Nephron (organoid): ENCODE measurements around the gene SNORC.

Source experiments
- H3K27ac Mint-ChIP-seq, 3 experiments: 2 replicates each; pipeline ENCODE4 v1.8.0; 2020; ENCODE audit warnings: mixed read lengths in 3 of 3, mild to moderate bottlenecking in 2 of 3, moderate library complexity in 1 of 3
- H3K27me3 Mint-ChIP-seq: 2 replicates; pipeline ENCODE4 v1.8.0; 2021; ENCODE audit warnings: low read depth, mild to moderate bottlenecking, moderate library complexity, mixed read lengths
- H3K36me3 Mint-ChIP-seq: 2 replicates; pipeline ENCODE4 v1.8.0; 2020; ENCODE audit warnings: low read depth, mixed read lengths
- H3K4me1 Mint-ChIP-seq: 2 replicates; pipeline ENCODE4 v1.8.0; 2020; ENCODE audit warnings: mixed read lengths
- H3K4me3 Mint-ChIP-seq, 3 experiments: 2 replicates each; pipeline ENCODE4 v1.8.0; 2020; ENCODE audit warnings: mild to moderate bottlenecking in 3 of 3, mixed read lengths in 3 of 3, moderate library complexity in 2 of 3
- H3K9me3 Mint-ChIP-seq: 2 replicates; pipeline ENCODE4 v1.8.0; 2020; ENCODE audit warnings: mixed read lengths
- TF ChIP-seq, protein P1 (sequence below), 3 experiments: fragments of 200-600 bp; sonication (generic); IDR thresholded peaks; one replicate each; pipeline ENCODE4 v1.5.0; 2021; ENCODE audit warnings: antibody characterized with exemption in 3 of 3; ENCODE audit not compliant: unreplicated experiment in 3 of 3

SNORC gene

DNA sequence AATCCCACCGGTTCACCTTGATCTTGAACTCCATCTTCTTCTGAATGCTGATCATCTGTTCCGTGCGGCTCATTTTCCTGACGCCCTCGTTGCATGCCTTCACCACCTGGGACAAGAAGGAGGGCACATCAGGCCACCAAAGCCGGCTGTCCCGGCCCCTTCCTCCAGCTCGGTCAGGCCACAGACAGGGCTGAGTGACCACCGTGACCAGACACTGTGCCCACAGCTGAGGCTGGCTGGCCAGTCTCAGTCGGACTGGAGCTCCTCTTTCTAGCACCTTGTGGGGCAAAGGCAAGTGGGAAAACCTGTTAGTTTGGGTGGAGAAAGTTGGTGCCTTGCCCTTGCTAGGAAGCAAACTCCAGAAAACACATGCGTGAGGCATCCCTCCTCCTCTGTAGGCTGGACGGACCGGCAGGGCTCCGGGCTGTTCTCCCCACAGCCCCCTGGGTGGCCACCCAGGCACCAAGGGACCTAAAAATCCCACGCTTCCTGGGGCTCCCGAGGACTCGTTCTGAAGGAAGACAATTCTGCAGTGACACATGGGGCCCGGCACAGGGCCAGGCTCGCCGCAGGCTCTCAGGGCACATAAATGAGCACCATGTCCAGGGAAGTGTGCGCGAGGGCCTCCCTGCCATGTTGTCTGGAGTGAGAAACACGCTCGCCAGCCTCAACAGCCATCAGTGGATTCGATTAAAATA lies 15.3 kb downstream of the SNORC start:
- Mint-ChIP-seq H3K9me3 (no peaks in the 10 kb centered on the region), H3K4me3 (no peak overlapping the region), H3K36me3 (no peaks in the 10 kb centered on the region), H3K27me3 (peaks cover 14% of the 10 kb centered on the region), H3K4me1 (no peaks in the 10 kb centered on the region), H3K27ac (no peak overlapping the region)
- TF ChIP-seq, protein P1, sequence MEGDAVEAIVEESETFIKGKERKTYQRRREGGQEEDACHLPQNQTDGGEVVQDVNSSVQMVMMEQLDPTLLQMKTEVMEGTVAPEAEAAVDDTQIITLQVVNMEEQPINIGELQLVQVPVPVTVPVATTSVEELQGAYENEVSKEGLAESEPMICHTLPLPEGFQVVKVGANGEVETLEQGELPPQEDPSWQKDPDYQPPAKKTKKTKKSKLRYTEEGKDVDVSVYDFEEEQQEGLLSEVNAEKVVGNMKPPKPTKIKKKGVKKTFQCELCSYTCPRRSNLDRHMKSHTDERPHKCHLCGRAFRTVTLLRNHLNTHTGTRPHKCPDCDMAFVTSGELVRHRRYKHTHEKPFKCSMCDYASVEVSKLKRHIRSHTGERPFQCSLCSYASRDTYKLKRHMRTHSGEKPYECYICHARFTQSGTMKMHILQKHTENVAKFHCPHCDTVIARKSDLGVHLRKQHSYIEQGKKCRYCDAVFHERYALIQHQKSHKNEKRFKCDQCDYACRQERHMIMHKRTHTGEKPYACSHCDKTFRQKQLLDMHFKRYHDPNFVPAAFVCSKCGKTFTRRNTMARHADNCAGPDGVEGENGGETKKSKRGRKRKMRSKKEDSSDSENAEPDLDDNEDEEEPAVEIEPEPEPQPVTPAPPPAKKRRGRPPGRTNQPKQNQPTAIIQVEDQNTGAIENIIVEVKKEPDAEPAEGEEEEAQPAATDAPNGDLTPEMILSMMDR (IDR thresholded peaks at IDR 0.05; ENCODE audit: unreplicated experiment in 3 of 3): no peak

DNA sequence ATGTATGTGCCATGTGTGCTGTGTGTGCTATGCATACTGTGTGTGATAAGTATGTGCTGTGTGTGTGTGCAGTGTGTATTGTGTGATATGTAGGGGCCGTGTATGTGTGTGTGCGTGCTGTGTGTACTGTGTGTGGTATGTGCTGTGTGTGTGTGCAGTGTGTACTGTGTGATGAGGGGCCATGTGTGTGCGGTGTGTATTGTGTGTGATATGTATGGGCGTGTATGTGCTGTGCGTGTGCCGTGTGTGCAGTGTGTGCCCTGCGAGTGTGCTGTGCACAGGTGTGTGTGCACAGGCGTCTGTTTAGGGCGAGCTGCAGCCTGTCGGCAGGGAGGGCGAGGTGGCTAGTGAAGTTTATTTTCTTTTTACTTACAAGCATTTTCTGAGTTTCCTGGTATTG lies 16.1 kb downstream of the SNORC start:
- TF ChIP-seq, protein P1 (IDR thresholded peaks at IDR 0.05; ENCODE audit: unreplicated experiment in 3 of 3): no peak
- no peak overlapping the region for H3K27ac Mint-ChIP-seq
- peaks cover 17% of the 10 kb centered on the region for H3K27me3 Mint-ChIP-seq
- no peak overlapping the region for H3K4me3 Mint-ChIP-seq
- H3K9me3 Mint-ChIP-seq: no peaks in the 10 kb centered on the region
- peaks cover 5% of the 10 kb centered on the region for H3K4me1 Mint-ChIP-seq
- no peaks in the 10 kb centered on the region for H3K36me3 Mint-ChIP-seq

DNA sequence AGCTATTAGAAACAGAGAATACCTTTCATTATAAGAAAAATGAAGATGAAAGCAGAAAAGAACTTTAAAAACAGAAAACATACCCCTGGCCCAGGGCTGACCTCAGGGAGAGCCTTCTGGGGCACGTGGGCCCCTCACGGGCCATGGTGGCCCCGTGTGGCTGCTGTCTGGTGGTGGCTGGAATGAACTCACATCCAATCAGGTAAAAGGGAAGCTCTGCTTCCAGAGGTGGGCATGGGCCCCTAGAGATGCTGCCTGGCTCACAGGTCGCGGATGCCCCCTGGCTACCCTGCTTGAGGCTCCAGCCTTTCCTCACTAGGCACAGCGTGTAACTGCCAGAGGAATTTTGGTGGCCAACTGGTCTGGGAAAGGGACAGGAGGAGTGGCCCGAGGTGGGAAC lies 16.6 kb downstream of the SNORC start:
- Mint-ChIP-seq H3K4me3 (no peak overlapping the region), H3K27me3 (peaks cover 20% of the 10 kb centered on the region), H3K9me3 (no peaks in the 10 kb centered on the region), H3K27ac (no peak overlapping the region), H3K4me1 (peaks cover 9% of the 10 kb centered on the region), H3K36me3 (no peaks in the 10 kb centered on the region)
- TF ChIP-seq, protein P1 (IDR thresholded peaks at IDR 0.05; ENCODE audit: unreplicated experiment in 3 of 3): no peak

DNA sequence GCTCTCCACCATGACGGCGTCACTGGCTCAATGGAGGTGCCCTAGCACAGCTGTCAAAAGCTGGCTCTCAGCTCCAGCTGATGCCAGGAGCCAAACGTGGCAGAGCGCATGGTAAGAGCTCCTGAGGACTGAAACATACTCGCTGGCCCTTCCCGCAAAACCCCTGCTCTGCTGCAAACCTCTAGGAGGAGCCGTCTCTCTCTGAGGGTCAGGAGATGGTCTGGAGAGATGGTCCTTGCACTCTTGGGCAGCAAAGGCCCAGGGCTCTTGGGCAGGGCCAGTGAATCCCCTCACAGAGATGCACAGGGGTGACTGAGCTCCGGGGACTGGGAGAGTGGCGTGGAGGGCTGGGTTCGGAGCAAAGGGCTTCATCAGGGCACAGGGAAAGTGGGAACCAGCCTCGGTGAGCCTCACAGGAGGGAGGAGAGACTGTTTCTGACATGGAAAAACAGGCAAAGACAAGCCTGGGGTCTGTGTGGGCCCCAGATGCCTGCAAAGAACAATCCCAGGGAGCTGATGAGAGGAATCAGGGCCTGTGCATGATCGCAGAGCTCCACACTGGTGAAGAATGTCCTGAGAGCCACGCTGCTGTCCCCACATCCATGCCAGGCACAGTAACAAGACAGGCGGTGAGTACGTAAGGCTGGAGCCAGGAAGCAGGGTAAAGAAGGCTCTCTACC lies 17.2 kb downstream of the SNORC start:
- Mint-ChIP-seq H3K4me1 (peaks cover 16% of the 10 kb centered on the region), H3K36me3 (no peaks in the 10 kb centered on the region), H3K27me3 (peaks cover 25% of the 10 kb centered on the region), H3K27ac (no peak overlapping the region), H3K4me3 (no peak overlapping the region), H3K9me3 (no peaks in the 10 kb centered on the region)
- TF ChIP-seq, protein P1 (IDR thresholded peaks at IDR 0.05; ENCODE audit: unreplicated experiment in 3 of 3): no peak

DNA sequence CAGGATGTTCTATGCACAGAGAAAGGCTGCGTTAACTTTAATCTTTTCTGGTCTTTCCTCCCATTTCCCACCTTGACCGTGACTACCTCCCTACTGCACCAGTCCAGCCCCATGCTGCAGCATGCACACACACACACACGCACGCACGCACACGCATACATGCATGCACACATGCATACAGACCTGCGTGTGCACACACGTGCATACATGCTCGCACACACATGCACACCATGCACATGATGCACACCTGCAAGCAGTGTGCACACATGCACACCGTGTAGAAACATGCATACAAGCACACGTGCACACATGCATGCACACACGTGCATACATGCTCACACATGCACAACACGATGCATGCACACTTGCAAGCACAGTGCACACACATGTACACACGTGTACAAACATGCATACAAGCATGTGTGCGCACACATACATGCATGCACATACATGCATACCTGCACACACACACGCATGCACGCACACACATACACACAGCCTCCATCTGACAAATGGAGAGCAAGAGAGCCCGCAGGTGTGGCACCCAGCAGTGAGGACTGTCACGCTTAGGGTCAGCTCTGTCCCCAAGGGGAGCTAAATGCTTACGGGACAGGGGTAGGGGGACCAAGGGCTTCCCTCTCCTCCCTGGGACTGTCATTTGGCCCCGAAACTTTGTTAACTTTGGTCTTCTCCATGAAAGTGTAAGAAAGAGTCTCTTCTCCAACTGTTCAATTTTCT lies 18.2 kb downstream of the SNORC start:
- Mint-ChIP-seq H3K27ac (no peak overlapping the region), H3K9me3 (no peaks in the 10 kb centered on the region), H3K4me3 (no peak overlapping the region), H3K36me3 (no peaks in the 10 kb centered on the region), H3K27me3 (peaks cover 27% of the 10 kb centered on the region), H3K4me1 (peaks cover 19% of the 10 kb centered on the region)
- TF ChIP-seq, protein P1 (IDR thresholded peaks at IDR 0.05; ENCODE audit: unreplicated experiment in 3 of 3): no peak
